ENCODE results near the gene NOP10. TPM values are rescaled to one million over a fixed set of nuclear protein-coding genes. Genes with fewer than 3 reads are reported as not detected.
A peak's percentile ranks its signal among the peaks of the same experiment; 100 is the strongest.

NOP10 gene
- total RNA-seq, 4 donors from 2014 or later = 62.6 to 164 (median 142) TPM

GRCh38 chr15:34373951-34374350, 31.0 kb upstream of the NOP10 start:
- no peak for TF ChIP-seq POLR2A (IDR thresholded peaks at IDR 0.05)
- no peak for TF ChIP-seq CTCF (IDR thresholded peaks at IDR 0.05)
- H3K27ac ChIP-seq = no peak overlapping the region
- no peaks in the 10 kb centered on the region for H3K27me3 ChIP-seq
- intact Hi-C loops (cut with DNase I) = no loop called here
- no peaks in the 10 kb centered on the region for H3K4me1 ChIP-seq
- 81 to 100% methylated on average over 4 to 8 of the region's 8 CpGs for WGBS, 2 donors
- H3K4me3 ChIP-seq (replicated peaks in 1 of 3) = no peak overlapping the region
- no peaks in the 10 kb centered on the region for H3K36me3 ChIP-seq
- no peaks in the 10 kb centered on the region for H3K9me3 ChIP-seq
- no peak for DNase-seq

GRCh38 chr15:34370643-34371042, 27.7 kb upstream of the NOP10 start:
- DNase-seq = no peak
- Histone ChIP-seq H3K4me3 (replicated peaks in 1 of 3) (no peak overlapping the region), H3K36me3 (no peaks in the 10 kb centered on the region), H3K27me3 (no peaks in the 10 kb centered on the region), H3K4me1 (peaks cover 8 to 10% of the 10 kb centered on the region in 2 donors), H3K27ac (no peak overlapping the region), H3K9me3 (no peaks in the 10 kb centered on the region)
- no peak for TF ChIP-seq POLR2A (IDR thresholded peaks at IDR 0.05)
- TF ChIP-seq CTCF (IDR thresholded peaks at IDR 0.05) = no peak
- WGBS, 2 donors = 44 to 67% methylated on average over 2 of the region's 2 CpGs
- intact Hi-C loops (cut with DNase I) = no loop called here

GRCh38 chr15:34370129-34370528, 27.2 kb upstream of the NOP10 start:
- H3K4me1 ChIP-seq = peaks cover 8 to 13% of the 10 kb centered on the region in 2 donors
- TF ChIP-seq POLR2A (IDR thresholded peaks at IDR 0.05) (no peak), CTCF (IDR thresholded peaks at IDR 0.05) (no peak)
- intact Hi-C loops (cut with DNase I) = no loop called here
- no peaks in the 10 kb centered on the region for H3K36me3 ChIP-seq
- no peaks in the 10 kb centered on the region for H3K27me3 ChIP-seq
- no peak overlapping the region for H3K27ac ChIP-seq
- 71 to 78% methylated on average over 2 of the region's 2 CpGs for WGBS, 2 donors
- H3K4me3 ChIP-seq (replicated peaks in 1 of 3) = no peak overlapping the region
- DNase-seq = no peak
- H3K9me3 ChIP-seq = no peaks in the 10 kb centered on the region

DNA sequence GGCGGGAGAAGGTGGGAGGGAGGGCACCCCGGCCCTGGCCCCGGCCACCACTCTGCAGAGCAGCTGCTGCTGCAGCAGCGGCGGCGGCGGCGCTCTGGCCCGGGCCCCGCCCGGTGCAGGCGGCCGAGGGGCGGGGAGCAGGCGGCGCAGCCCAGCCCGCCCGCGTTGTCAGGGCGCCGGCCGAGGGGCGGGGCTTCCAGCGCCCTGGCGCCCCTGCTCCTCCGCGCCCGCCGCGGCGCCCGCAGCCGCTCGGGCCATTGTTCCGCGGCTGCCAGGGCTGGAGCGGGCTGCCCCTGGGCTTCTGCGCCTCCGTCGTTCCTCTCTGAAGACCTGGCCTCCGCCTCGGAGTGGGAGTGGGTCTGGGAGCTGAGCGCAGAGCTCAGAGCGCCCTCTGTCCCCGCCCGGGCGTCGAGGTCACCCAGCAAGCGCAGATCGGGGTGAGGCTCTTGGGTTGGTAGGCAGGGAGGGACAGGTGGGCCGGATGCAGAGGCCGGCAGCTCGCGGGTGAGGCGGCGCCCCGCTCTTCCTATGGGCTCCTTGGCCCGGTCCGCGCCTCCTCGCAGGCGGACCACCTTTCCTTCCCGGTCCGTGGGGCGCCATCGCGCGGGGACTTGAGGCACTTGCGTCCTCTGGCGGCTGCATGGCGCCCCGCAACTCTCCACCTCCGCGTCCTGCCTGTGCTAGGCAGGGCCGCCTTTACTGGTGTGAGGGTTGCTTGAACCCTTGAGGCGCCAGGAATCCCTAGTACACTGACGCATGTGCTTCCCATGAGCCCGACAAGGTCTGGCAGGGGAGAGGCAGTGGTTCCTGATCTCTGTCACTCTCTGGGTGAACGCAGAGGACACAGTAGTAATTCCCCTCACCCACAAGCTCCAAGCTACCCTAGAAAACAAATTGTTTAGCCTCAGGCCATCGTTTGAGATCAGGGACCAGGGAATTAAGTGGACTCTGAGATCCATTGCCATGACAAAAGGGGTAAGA, 24.5 kb upstream of the NOP10 start, which contains the start of gene LPCAT4:
TSS of gene LPCAT4 (minus strand) at position 96 of the 981 bp plus-strand sequence. CDS start 96 bp downstream, outside the sequence.
- Histone ChIP-seq H3K4me1 (peaks cover 8 to 13% of the 10 kb centered on the region in 2 donors), H3K27me3 (no peaks in the 10 kb centered on the region), H3K4me3 (replicated peaks in 1 of 3) (peak within 1 kb of the TSS; percentile 45 to 99 (median 93)), H3K36me3 (no peaks in the 10 kb centered on the region), H3K27ac (peak within 1 kb of the TSS; percentile 91 to 97 (median 95)), H3K9me3 (no peaks in the 10 kb centered on the region)
- peak; percentile 90 to 92 for DNase-seq
- TF ChIP-seq CTCF (IDR thresholded peaks at IDR 0.05) (peak; percentile 69 to 98 (median 94)), POLR2A (IDR thresholded peaks at IDR 0.05) (peak in 1 of 2 donors; percentile 84)
- WGBS, 2 donors = 0 to 1% methylated on average over 21 to 45 of the region's 80 CpGs
- intact Hi-C loops (cut with DNase I) = loop anchor here (5.0 to 10.0 kb wide), 3 partner anchors 53 to 263 kb away; partner anchors contain the start of genes EMC7, GOLGA8B and PGBD4
